Uterus (tissue), 4 donors: ENCODE results near the gene NDUFV2. TPM values are rescaled to one million over a fixed set of nuclear protein-coding genes. Genes with fewer than 3 reads are reported as not detected.

ENCODE experiments used
- DNase-seq, 2 donors: peaks; one replicate each; pipeline ENCODE4 v3.0.0-alpha.2; 2019 to 2020
- H3K27ac ChIP-seq, 2 donors: fragments of 200-600 bp; sonication (generic); 1 replicate in 1 of 2; 2 replicates in 1 of 2; pipeline ENCODE4 v1.5.1; 2016 to 2018
- H3K27me3 ChIP-seq, 2 donors: fragments of 200-600 bp; sonication (generic); one replicate each; pipeline ENCODE4 v1.5.1; 2018 to 2019; ENCODE audit warnings: control low read depth in 1 of 2
- H3K36me3 ChIP-seq, 2 donors: fragments of 200-600 bp; sonication (generic); one replicate each; pipeline ENCODE4 v1.5.1; 2019; ENCODE audit warnings: control low read depth in 1 of 2
- H3K4me1 ChIP-seq, 2 donors: fragments of 200-600 bp; sonication (generic); one replicate each; pipeline ENCODE4 v1.5.1; 2018 to 2019; ENCODE audit warnings: control low read depth in 1 of 2
- H3K4me3 ChIP-seq, 2 donors: fragments of 200-600 bp; sonication (generic); 1 replicate in 1 of 2; 2 replicates in 1 of 2; pipeline ENCODE4 v1.5.1; 2018 to 2019; ENCODE audit warnings: mild to moderate bottlenecking in 1 of 2
- H3K9me3 ChIP-seq, 2 donors: fragments of 200-600 bp; sonication (generic); one replicate each; pipeline ENCODE4 v1.5.1; 2019; ENCODE audit warnings: control low read depth in 1 of 2
- POLR2A ChIP-seq, 2 donors: fragments of 450-650 bp; IDR thresholded peaks; one replicate each; pipeline ENCODE4 v1.6.1; 2016; ENCODE audit warnings: antibody characterized with exemption in 2 of 2, mild to moderate bottlenecking in 1 of 2, moderate library complexity in 1 of 2
- intact Hi-C: fragments of 100-400 bp; cut with DNase I; formaldehyde crosslinking; loops from one replicate; pipeline ENCODE4 v1.15.1; 2023; ENCODE audit warnings: low total_unique reads
- total RNA-seq, 4 donors: library from RNA; depleted of rRNA in 3 of 4; stranded (reverse); fragments of >200 nt in 3 of 4; gene quantifications; one replicate each; pipeline versions ENCODE4 v1.1.0 to v1.2.4, GENCODE V29; 2014 to 2023
- TF ChIP-seq, protein P1 (sequence below), 4 experiments: fragments of 200-600 bp in 2 of 4; fragments of 450-650 bp in 2 of 4; sonication (generic) in 2 of 4; IDR thresholded peaks; one replicate each; pipeline ENCODE4 v1.5.1; 2016 to 2019; ENCODE audit warnings: antibody characterized with exemption in 4 of 4, mild to moderate bottlenecking in 2 of 4, moderate library complexity in 1 of 4
- donor health status: DM: yes; HTN: yes; CAD: no.

Gene NDUFV2
- 10 to 100 TPM; 54.8 to 99.8 (median 95.8) TPM for total RNA-seq

GRCh38 chr18:9102508-9103375 is at the start of gene NDUFV2:
Gene NDUFV2 (plus strand): TSS chr18:9102699. CDS start chr18:9102744, 45 bp downstream.
- H3K27ac ChIP-seq: peak within 1 kb of the TSS; percentile 93 to 94

GRCh38 chr18:9053814-9054213 is 48.7 kb upstream of the NDUFV2 start:
- no peak for TF ChIP-seq POLR2A (IDR thresholded peaks at IDR 0.05)
- TF ChIP-seq, protein P1, sequence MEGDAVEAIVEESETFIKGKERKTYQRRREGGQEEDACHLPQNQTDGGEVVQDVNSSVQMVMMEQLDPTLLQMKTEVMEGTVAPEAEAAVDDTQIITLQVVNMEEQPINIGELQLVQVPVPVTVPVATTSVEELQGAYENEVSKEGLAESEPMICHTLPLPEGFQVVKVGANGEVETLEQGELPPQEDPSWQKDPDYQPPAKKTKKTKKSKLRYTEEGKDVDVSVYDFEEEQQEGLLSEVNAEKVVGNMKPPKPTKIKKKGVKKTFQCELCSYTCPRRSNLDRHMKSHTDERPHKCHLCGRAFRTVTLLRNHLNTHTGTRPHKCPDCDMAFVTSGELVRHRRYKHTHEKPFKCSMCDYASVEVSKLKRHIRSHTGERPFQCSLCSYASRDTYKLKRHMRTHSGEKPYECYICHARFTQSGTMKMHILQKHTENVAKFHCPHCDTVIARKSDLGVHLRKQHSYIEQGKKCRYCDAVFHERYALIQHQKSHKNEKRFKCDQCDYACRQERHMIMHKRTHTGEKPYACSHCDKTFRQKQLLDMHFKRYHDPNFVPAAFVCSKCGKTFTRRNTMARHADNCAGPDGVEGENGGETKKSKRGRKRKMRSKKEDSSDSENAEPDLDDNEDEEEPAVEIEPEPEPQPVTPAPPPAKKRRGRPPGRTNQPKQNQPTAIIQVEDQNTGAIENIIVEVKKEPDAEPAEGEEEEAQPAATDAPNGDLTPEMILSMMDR (IDR thresholded peaks at IDR 0.05): no peak
- intact Hi-C loops: no loop called here
- no peaks in the 10 kb centered on the region for H3K9me3 ChIP-seq

More at GRCh38 chr18:9102508-9103375, at the start of gene NDUFV2:
- no peaks in the 10 kb centered on the region for H3K36me3 ChIP-seq
- peak; percentile 95 to 98 for DNase-seq
- TF ChIP-seq, protein P1 (IDR thresholded peaks at IDR 0.05): peak; percentile 1 to 19 (median 3)
- peak; percentile 89 to 92 for TF ChIP-seq POLR2A (IDR thresholded peaks at IDR 0.05)
- H3K27me3 ChIP-seq: no peaks in the 10 kb centered on the region
- peak within 1 kb of the TSS; percentile 69 to 82 for H3K4me3 ChIP-seq
- no peaks in the 10 kb centered on the region for H3K9me3 ChIP-seq
- peaks cover 0 to 8% of the 10 kb centered on the region in 2 donors for H3K4me1 ChIP-seq
- intact Hi-C loops: loop anchor here (5.0 kb wide), 1 partner anchor 35 kb away; the partner anchor contains the start of gene ANKRD12

GRCh38 chr18:9055185-9055584 is 47.3 kb upstream of the NDUFV2 start:
- H3K4me3 ChIP-seq: no peak overlapping the region
- H3K9me3 ChIP-seq: no peaks in the 10 kb centered on the region
- H3K27ac ChIP-seq: peak overlapping the region in 1 of 2 donors; percentile 5
- TF ChIP-seq POLR2A (IDR thresholded peaks at IDR 0.05): no peak
- TF ChIP-seq, protein P1 (IDR thresholded peaks at IDR 0.05): peak in 1 of 4 experiments; percentile 3
- no peaks in the 10 kb centered on the region for H3K36me3 ChIP-seq
- no peak for DNase-seq
- no peaks in the 10 kb centered on the region for H3K4me1 ChIP-seq
- intact Hi-C loops: no loop called here
- no peaks in the 10 kb centered on the region for H3K27me3 ChIP-seq

More at GRCh38 chr18:9053814-9054213, 48.7 kb upstream of the NDUFV2 start:
- no peak overlapping the region for H3K4me3 ChIP-seq
- DNase-seq: no peak
- H3K4me1 ChIP-seq: no peaks in the 10 kb centered on the region
- H3K27me3 ChIP-seq: no peaks in the 10 kb centered on the region
- H3K36me3 ChIP-seq: no peaks in the 10 kb centered on the region
- H3K27ac ChIP-seq: no peak overlapping the region

- DNase-seq: no peak
- intact Hi-C loops: no loop called here
- no peaks in the 10 kb centered on the region for H3K36me3 ChIP-seq
- no peaks in the 10 kb centered on the region for H3K4me1 ChIP-seq
- no peak overlapping the region for H3K4me3 ChIP-seq
- H3K9me3 ChIP-seq: no peaks in the 10 kb centered on the region
- peak overlapping the region in 1 of 2 donors; percentile 5 for H3K27ac ChIP-seq
- no peaks in the 10 kb centered on the region for H3K27me3 ChIP-seq
- TF ChIP-seq, protein P1 (IDR thresholded peaks at IDR 0.05): no peak
- no peak for TF ChIP-seq POLR2A (IDR thresholded peaks at IDR 0.05)
Observed at GRCh38 chr18:9055626-9056025, 46.9 kb upstream of the NDUFV2 start.

DNA sequence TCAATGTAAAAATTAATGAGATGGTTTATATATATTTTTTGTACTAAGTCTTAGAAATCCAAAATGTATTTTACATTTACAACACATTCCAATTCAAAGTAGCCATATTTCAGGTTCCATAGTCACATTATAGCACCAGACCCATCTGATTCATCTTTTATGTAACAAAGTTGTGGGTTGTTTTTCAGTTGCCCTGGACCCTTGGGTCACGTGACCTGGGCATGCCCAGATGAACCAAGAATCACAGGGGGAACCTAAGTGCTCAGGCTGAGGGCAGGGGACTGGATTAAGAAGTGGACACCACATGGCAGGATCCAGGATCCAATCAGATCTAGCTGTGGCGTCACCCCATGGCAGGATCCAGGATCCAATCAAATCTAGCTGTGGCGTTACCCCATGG is 44.9 kb upstream of the NDUFV2 start:
- no peak for TF ChIP-seq POLR2A (IDR thresholded peaks at IDR 0.05)
- TF ChIP-seq, protein P1 (IDR thresholded peaks at IDR 0.05): no peak
- no peaks in the 10 kb centered on the region for H3K9me3 ChIP-seq
- H3K36me3 ChIP-seq: no peaks in the 10 kb centered on the region
- DNase-seq: no peak
- H3K27me3 ChIP-seq: no peaks in the 10 kb centered on the region
- intact Hi-C loops: no loop called here
- no peak overlapping the region for H3K27ac ChIP-seq
- no peak overlapping the region for H3K4me3 ChIP-seq
- H3K4me1 ChIP-seq: no peaks in the 10 kb centered on the region
